GM18498 (cell line): ENCODE results near the gene IL1RL2.

Source experiments
- ATAC-seq: cut with Tn5 transposase; IDR thresholded peaks from one replicate; pipeline ENCODE4 v1.9.1; 2021; ENCODE audit warnings: mild to moderate bottlenecking, moderate library complexity; ENCODE audit not compliant: unreplicated experiment

The IL1RL2 gene

GRCh38 chr2:102262216-102263129, 75.7 kb downstream of the IL1RL2 start:
- ATAC-seq = no peak

GRCh38 chr2:102264952-102265351, 78.1 kb downstream of the IL1RL2 start:
- ATAC-seq = no peak

GRCh38 chr2:102266204-102266603, 79.4 kb downstream of the IL1RL2 start:
- ATAC-seq = no peak

GRCh38 chr2:102267774-102268173, 81.0 kb downstream of the IL1RL2 start:
- no peak for ATAC-seq

GRCh38 chr2:102268510-102269199, 81.8 kb downstream of the IL1RL2 start:
- ATAC-seq = no peak

- no peak for ATAC-seq
Observed at GRCh38 chr2:102269200-102269524, 82.3 kb downstream of the IL1RL2 start.

- no peak for ATAC-seq
Observed at GRCh38 chr2:102271844-102272243, 85.0 kb downstream of the IL1RL2 start.

GRCh38 chr2:102273619-102274211, 86.9 kb downstream of the IL1RL2 start:
- ATAC-seq = no peak

GRCh38 chr2:102276549-102277201, 89.9 kb downstream of the IL1RL2 start:
- no peak for ATAC-seq

GRCh38 chr2:102277202-102277700, 90.4 kb downstream of the IL1RL2 start:
- ATAC-seq = no peak

- ATAC-seq = no peak
Observed at GRCh38 chr2:102278720-102279390, 92.0 kb downstream of the IL1RL2 start.

- ATAC-seq = no peak
Observed at GRCh38 chr2:102279391-102279735, 92.5 kb downstream of the IL1RL2 start.

GRCh38 chr2:102282678-102283091, 95.9 kb downstream of the IL1RL2 start:
- no peak for ATAC-seq

GRCh38 chr2:102283996-102284395, 97.2 kb downstream of the IL1RL2 start:
- no peak for ATAC-seq

GRCh38 chr2:102284611-102285010, 97.8 kb downstream of the IL1RL2 start:
- no peak for ATAC-seq

GRCh38 chr2:102285368-102285767, 98.5 kb downstream of the IL1RL2 start:
- no peak for ATAC-seq

GRCh38 chr2:102286041-102286440, 99.2 kb downstream of the IL1RL2 start:
- ATAC-seq = no peak

GRCh38 chr2:102289129-102289528, 102.3 kb downstream of the IL1RL2 start:
- ATAC-seq = no peak
